ENCODE results near the gene ZNF418. TPM values are rescaled to one million over a fixed set of nuclear protein-coding genes. Genes with fewer than 3 reads are reported as not detected.
A peak's percentile ranks its signal among the peaks of the same experiment; 100 is the strongest.

ZNF418 gene
- total RNA-seq (2014; rRNA removed; shearing (Covaris generic)): 0.07 and 0.31 TPM in 2 replicates

- no peak for DNase-seq (ENCODE audit: low spot score)
Observed at GRCh38 chr19:57934820-57935665, at the start of gene ZNF418. Gene ZNF418, minus strand, starts transcription at chr19:57935402. Its CDS starts 1,580 bp downstream, at chr19:57933822.

GRCh38 chr19:57978586-57979289 lies 43.5 kb upstream of the ZNF418 start:
- no peak for DNase-seq (ENCODE audit: low spot score)

- no peak for DNase-seq (ENCODE audit: low spot score)
Observed at GRCh38 chr19:57974434-57974833, 39.2 kb upstream of the ZNF418 start, which contains the start of gene C19orf18. Gene C19orf18, minus strand, starts transcription at chr19:57974534. Its CDS starts 102 bp downstream, at chr19:57974432.

GRCh38 chr19:57964761-57965160 lies 29.6 kb upstream of the ZNF418 start:
- no peak for DNase-seq (ENCODE audit: low spot score)

- DNase-seq (ENCODE audit: low spot score): no peak
Observed at GRCh38 chr19:57961785-57962184, 26.6 kb upstream of the ZNF418 start.

GRCh38 chr19:57954996-57955395 lies 19.8 kb upstream of the ZNF418 start:
- no peak for DNase-seq (ENCODE audit: low spot score)

- DNase-seq (ENCODE audit: low spot score): no peak
Observed at GRCh38 chr19:57949702-57950101, 14.5 kb upstream of the ZNF418 start.

- no peak for DNase-seq (ENCODE audit: low spot score)
Observed at GRCh38 chr19:57949296-57949695, 14.1 kb upstream of the ZNF418 start.

GRCh38 chr19:57947419-57948134 lies 12.4 kb upstream of the ZNF418 start, which contains the start of gene ZNF256:
Gene ZNF256, minus strand, starts transcription at chr19:57947706. Its CDS starts 232 bp downstream, at chr19:57947474.
- peak; percentile 82 for DNase-seq (ENCODE audit: low spot score)

GRCh38 chr19:57947088-57947418 lies 11.9 kb upstream of the ZNF418 start:
- no peak for DNase-seq (ENCODE audit: low spot score)

- DNase-seq (ENCODE audit: low spot score): no peak
Observed at GRCh38 chr19:57946316-57946715, 11.1 kb upstream of the ZNF418 start.

GRCh38 chr19:57941593-57941992 lies 6.4 kb upstream of the ZNF418 start:
- DNase-seq (ENCODE audit: low spot score): no peak

- DNase-seq (ENCODE audit: low spot score): no peak
Observed at GRCh38 chr19:57935731-57936130, 529 bp upstream of the ZNF418 start.

GRCh38 chr19:57927587-57927986 lies 7.6 kb downstream of the ZNF418 start:
- no peak for DNase-seq (ENCODE audit: low spot score)

GRCh38 chr19:57916168-57916995 lies 18.8 kb downstream of the ZNF418 start, which contains the start of gene ZNF417:
Gene ZNF417, minus strand, starts transcription at chr19:57916592. Its CDS starts 181 bp downstream, at chr19:57916411.
- DNase-seq (ENCODE audit: low spot score): peak; percentile 97

GRCh38 chr19:57914531-57914930 lies 20.7 kb downstream of the ZNF418 start:
- DNase-seq (ENCODE audit: low spot score): no peak

GRCh38 chr19:57907394-57907793 lies 27.8 kb downstream of the ZNF418 start:
- no peak for DNase-seq (ENCODE audit: low spot score)

- DNase-seq (ENCODE audit: low spot score): no peak
Observed at GRCh38 chr19:57905258-57905657, 29.9 kb downstream of the ZNF418 start.

GRCh38 chr19:57903618-57904184 lies 31.5 kb downstream of the ZNF418 start:
- DNase-seq (ENCODE audit: low spot score): no peak

GRCh38 chr19:57900311-57900710 lies 34.9 kb downstream of the ZNF418 start:
- no peak for DNase-seq (ENCODE audit: low spot score)

GRCh38 chr19:57890706-57891105 lies 44.5 kb downstream of the ZNF418 start:
- DNase-seq (ENCODE audit: low spot score): peak; percentile 86

Data from A172 (cell line).